ENCODE measurements around the gene ITPRID1.

DNA sequence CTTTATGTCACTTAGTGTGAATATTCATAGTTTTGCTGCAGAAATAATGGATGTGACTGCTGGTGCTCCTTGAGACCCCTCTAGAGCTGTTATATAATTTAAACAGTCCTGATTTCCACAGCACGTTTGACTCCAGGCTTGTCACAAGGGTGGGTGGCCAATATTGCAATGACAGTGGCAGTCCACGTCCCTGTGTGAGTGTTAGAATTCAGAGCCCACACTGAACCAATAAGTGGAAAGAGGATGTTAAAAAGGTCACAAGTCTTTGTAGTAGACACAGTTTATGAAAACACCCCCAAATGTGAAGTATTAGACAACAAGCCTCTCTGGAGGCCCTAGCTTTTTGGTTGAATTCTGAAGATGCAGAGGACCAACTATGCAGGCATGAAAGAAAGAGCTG lies 175.1 kb downstream of the ITPRID1 start:
- TF ChIP-seq, protein P1, sequence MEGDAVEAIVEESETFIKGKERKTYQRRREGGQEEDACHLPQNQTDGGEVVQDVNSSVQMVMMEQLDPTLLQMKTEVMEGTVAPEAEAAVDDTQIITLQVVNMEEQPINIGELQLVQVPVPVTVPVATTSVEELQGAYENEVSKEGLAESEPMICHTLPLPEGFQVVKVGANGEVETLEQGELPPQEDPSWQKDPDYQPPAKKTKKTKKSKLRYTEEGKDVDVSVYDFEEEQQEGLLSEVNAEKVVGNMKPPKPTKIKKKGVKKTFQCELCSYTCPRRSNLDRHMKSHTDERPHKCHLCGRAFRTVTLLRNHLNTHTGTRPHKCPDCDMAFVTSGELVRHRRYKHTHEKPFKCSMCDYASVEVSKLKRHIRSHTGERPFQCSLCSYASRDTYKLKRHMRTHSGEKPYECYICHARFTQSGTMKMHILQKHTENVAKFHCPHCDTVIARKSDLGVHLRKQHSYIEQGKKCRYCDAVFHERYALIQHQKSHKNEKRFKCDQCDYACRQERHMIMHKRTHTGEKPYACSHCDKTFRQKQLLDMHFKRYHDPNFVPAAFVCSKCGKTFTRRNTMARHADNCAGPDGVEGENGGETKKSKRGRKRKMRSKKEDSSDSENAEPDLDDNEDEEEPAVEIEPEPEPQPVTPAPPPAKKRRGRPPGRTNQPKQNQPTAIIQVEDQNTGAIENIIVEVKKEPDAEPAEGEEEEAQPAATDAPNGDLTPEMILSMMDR (IDR thresholded peaks at IDR 0.05; ENCODE audit: low read depth, low read length, poor library complexity, severe bottlenecking), result no peak
- TF ChIP-seq EZH2phosphoT487 (IDR thresholded peaks at IDR 0.05; ENCODE audit: borderline replicate concordance, low read length), result no peak
